ENCODE results near the gene TRIL. TPM values are rescaled to one million over a fixed set of nuclear protein-coding genes. Genes with fewer than 3 reads are reported as not detected.

The TRIL gene
- total and polyA plus RNA-seq, 2 donors, result 3.3 to 20.4 TPM

GRCh38 chr7:28973591-28973990 is 15.5 kb upstream of the TRIL start:
- no peaks in the 10 kb centered on the region for H3K4me1 ChIP-seq (ENCODE audit: insufficient read depth)
- no peaks in the 10 kb centered on the region for H3K36me3 ChIP-seq (ENCODE audit: insufficient read depth)
- DNase-seq (ENCODE audit: extremely low spot score), result no peak
- WGBS, result 95% methylated on average over 3 of the region's 3 CpGs
- no peak overlapping the region for H3K27ac ChIP-seq (ENCODE audit: low read depth)
- H3K4me3 ChIP-seq (ENCODE audit: low read depth, low read length), result no peak overlapping the region

GRCh38 chr7:28964056-28964455 is 5.9 kb upstream of the TRIL start:
- H3K36me3 ChIP-seq (ENCODE audit: insufficient read depth), result no peaks in the 10 kb centered on the region
- no peak overlapping the region for H3K4me3 ChIP-seq (ENCODE audit: low read depth, low read length)
- H3K27ac ChIP-seq (ENCODE audit: low read depth), result no peak overlapping the region
- 82% methylated on average over 2 of the region's 2 CpGs for WGBS
- DNase-seq (ENCODE audit: extremely low spot score), result no peak
- H3K4me1 ChIP-seq (ENCODE audit: insufficient read depth), result no peaks in the 10 kb centered on the region

GRCh38 chr7:28961972-28962371 is 3.8 kb upstream of the TRIL start:
- Histone ChIP-seq H3K4me3 (ENCODE audit: low read depth, low read length) (no peak overlapping the region), H3K4me1 (ENCODE audit: insufficient read depth) (no peaks in the 10 kb centered on the region), H3K36me3 (ENCODE audit: insufficient read depth) (no peaks in the 10 kb centered on the region), H3K27ac (ENCODE audit: low read depth) (no peak overlapping the region)
- no peak for DNase-seq (ENCODE audit: extremely low spot score)
- 82% methylated on average over 5 of the region's 5 CpGs for WGBS

- no peaks in the 10 kb centered on the region for H3K4me1 ChIP-seq (ENCODE audit: insufficient read depth)
- 90% methylated on average over 7 of the region's 7 CpGs for WGBS
- no peak for DNase-seq (ENCODE audit: extremely low spot score)
- no peaks in the 10 kb centered on the region for H3K36me3 ChIP-seq (ENCODE audit: insufficient read depth)
- no peak overlapping the region for H3K4me3 ChIP-seq (ENCODE audit: low read depth, low read length)
- no peak overlapping the region for H3K27ac ChIP-seq (ENCODE audit: low read depth)
Observed at GRCh38 chr7:28960071-28960840, 2.1 kb upstream of the TRIL start.

GRCh38 chr7:28958980-28959347 is 834 bp upstream of the TRIL start:
- H3K4me3 ChIP-seq (ENCODE audit: low read depth, low read length), result no peak overlapping the region
- no peaks in the 10 kb centered on the region for H3K4me1 ChIP-seq (ENCODE audit: insufficient read depth)
- 57% methylated on average over 6 of the region's 6 CpGs for WGBS
- DNase-seq (ENCODE audit: extremely low spot score), result no peak
- no peak overlapping the region for H3K27ac ChIP-seq (ENCODE audit: low read depth)
- no peaks in the 10 kb centered on the region for H3K36me3 ChIP-seq (ENCODE audit: insufficient read depth)

- 1% methylated on average over 47 of the region's 47 CpGs for WGBS
- Histone ChIP-seq H3K4me3 (ENCODE audit: low read depth, low read length) (peak overlapping the region; percentile 44), H3K36me3 (ENCODE audit: insufficient read depth) (no peaks in the 10 kb centered on the region), H3K27ac (ENCODE audit: low read depth) (no peak overlapping the region), H3K4me1 (ENCODE audit: insufficient read depth) (no peaks in the 10 kb centered on the region)
- no peak for DNase-seq (ENCODE audit: extremely low spot score)
Observed at GRCh38 chr7:28957751-28958234, 337 bp downstream of the TRIL start.

GRCh38 chr7:28957064-28957750 is 923 bp downstream of the TRIL start:
- H3K36me3 ChIP-seq (ENCODE audit: insufficient read depth), result no peaks in the 10 kb centered on the region
- DNase-seq (ENCODE audit: extremely low spot score), result no peak
- no peaks in the 10 kb centered on the region for H3K4me1 ChIP-seq (ENCODE audit: insufficient read depth)
- peak overlapping the region; percentile 44 for H3K4me3 ChIP-seq (ENCODE audit: low read depth, low read length)
- WGBS, result 4% methylated on average over 59 of the region's 59 CpGs
- H3K27ac ChIP-seq (ENCODE audit: low read depth), result no peak overlapping the region

- no peaks in the 10 kb centered on the region for H3K36me3 ChIP-seq (ENCODE audit: insufficient read depth)
- DNase-seq (ENCODE audit: extremely low spot score), result no peak
- H3K27ac ChIP-seq (ENCODE audit: low read depth), result no peak overlapping the region
- under 1% methylated on average over 39 of the region's 39 CpGs for WGBS
- peak overlapping the region; percentile 23 for H3K4me3 ChIP-seq (ENCODE audit: low read depth, low read length)
- no peaks in the 10 kb centered on the region for H3K4me1 ChIP-seq (ENCODE audit: insufficient read depth)
Observed at GRCh38 chr7:28956608-28957063, 1.5 kb downstream of the TRIL start.

GRCh38 chr7:28955718-28956607 is 2.2 kb downstream of the TRIL start:
- no peaks in the 10 kb centered on the region for H3K36me3 ChIP-seq (ENCODE audit: insufficient read depth)
- no peak overlapping the region for H3K27ac ChIP-seq (ENCODE audit: low read depth)
- no peak for DNase-seq (ENCODE audit: extremely low spot score)
- 4% methylated on average over 104 of the region's 104 CpGs for WGBS
- peak overlapping the region; percentile 23 for H3K4me3 ChIP-seq (ENCODE audit: low read depth, low read length)
- no peaks in the 10 kb centered on the region for H3K4me1 ChIP-seq (ENCODE audit: insufficient read depth)

- WGBS, result 51% methylated on average over 22 of the region's 22 CpGs
- H3K27ac ChIP-seq (ENCODE audit: low read depth), result no peak overlapping the region
- H3K36me3 ChIP-seq (ENCODE audit: insufficient read depth), result no peaks in the 10 kb centered on the region
- no peaks in the 10 kb centered on the region for H3K4me1 ChIP-seq (ENCODE audit: insufficient read depth)
- peak overlapping the region; percentile 23 for H3K4me3 ChIP-seq (ENCODE audit: low read depth, low read length)
- DNase-seq (ENCODE audit: extremely low spot score), result no peak
Observed at GRCh38 chr7:28955356-28955717, 2.8 kb downstream of the TRIL start.

- no peaks in the 10 kb centered on the region for H3K36me3 ChIP-seq (ENCODE audit: insufficient read depth)
- 45% methylated on average over 5 of the region's 5 CpGs for WGBS
- DNase-seq (ENCODE audit: extremely low spot score), result no peak
- no peaks in the 10 kb centered on the region for H3K4me1 ChIP-seq (ENCODE audit: insufficient read depth)
- no peak overlapping the region for H3K4me3 ChIP-seq (ENCODE audit: low read depth, low read length)
- no peak overlapping the region for H3K27ac ChIP-seq (ENCODE audit: low read depth)
Observed at GRCh38 chr7:28954946-28955345, 3.2 kb downstream of the TRIL start.

- no peak for DNase-seq (ENCODE audit: extremely low spot score)
- Histone ChIP-seq H3K27ac (ENCODE audit: low read depth) (no peak overlapping the region), H3K4me1 (ENCODE audit: insufficient read depth) (no peaks in the 10 kb centered on the region), H3K36me3 (ENCODE audit: insufficient read depth) (no peaks in the 10 kb centered on the region), H3K4me3 (ENCODE audit: low read depth, low read length) (no peak overlapping the region)
Observed at GRCh38 chr7:28954471-28954870, 3.7 kb downstream of the TRIL start.

GRCh38 chr7:28953633-28954032 is 4.5 kb downstream of the TRIL start:
- Histone ChIP-seq H3K4me1 (ENCODE audit: insufficient read depth) (no peaks in the 10 kb centered on the region), H3K36me3 (ENCODE audit: insufficient read depth) (no peaks in the 10 kb centered on the region), H3K27ac (ENCODE audit: low read depth) (no peak overlapping the region), H3K4me3 (ENCODE audit: low read depth, low read length) (no peak overlapping the region)
- no peak for DNase-seq (ENCODE audit: extremely low spot score)
- WGBS, result 14% methylated on average over 4 of the region's 4 CpGs
